Activated CD8-positive, alpha-beta memory T cell treated with anti-CD3 and anti-CD28 coated beads, Interleukin-2, amount 50 U/mL, for 24 hours (primary cell): Measurements from ENCODE around the gene GSTT2B.
"Not testable (repeated sequence)": the region's sequence is repeated elsewhere in the genome, so short reads cannot be mapped to it uniquely, and the experiment has no call there.

Source experiments
- DNase-seq: peaks from one replicate; pipeline ENCODE4 v3.0.0-alpha.2; 2020; ENCODE audit errors: extremely low read depth

Gene GSTT2B

GRCh38 chr22:23986089-23986488, 25.1 kb upstream of the GSTT2B start:
- not testable (repeated sequence) for DNase-seq

- DNase-seq: no peak
These were observed 23.4 kb upstream of the GSTT2B start for GRCh38 chr22:23984430-23984829.

- DNase-seq: not testable (repeated sequence)
These were observed 19.6 kb upstream of the GSTT2B start for GRCh38 chr22:23980567-23980966.

- DNase-seq: not testable (repeated sequence)
These were observed 18.7 kb upstream of the GSTT2B start, which contains the start of gene GSTT2 for GRCh38 chr22:23979557-23980240. TSS of gene GSTT2 (plus strand) at chr22:23980134.

GRCh38 chr22:23977304-23977703, 16.3 kb upstream of the GSTT2B start:
- DNase-seq: not testable (repeated sequence)

GRCh38 chr22:23974836-23975352, 13.9 kb upstream of the GSTT2B start:
- DNase-seq: not testable (repeated sequence)

- not testable (repeated sequence) for DNase-seq
These were observed 13.3 kb upstream of the GSTT2B start, which contains the start of gene DDT for GRCh38 chr22:23974345-23974744. TSS of gene DDT (minus strand) at chr22:23974441. CDS start at chr22:23974414, 27 bp downstream.

GRCh38 chr22:23971927-23972326, 10.9 kb upstream of the GSTT2B start:
- not testable (repeated sequence) for DNase-seq

GRCh38 chr22:23970816-23971486, 10.0 kb upstream of the GSTT2B start:
- DNase-seq: no peak

- DNase-seq: no peak
These were observed 9.2 kb upstream of the GSTT2B start for GRCh38 chr22:23970201-23970641.

- DNase-seq: no peak
These were observed 8.1 kb upstream of the GSTT2B start for GRCh38 chr22:23969071-23969470.

- DNase-seq: not testable (repeated sequence)
These were observed 5.6 kb upstream of the GSTT2B start, which contains the start of gene DDTL for GRCh38 chr22:23966568-23966967. TSS of gene DDTL (plus strand) at chr22:23966888. CDS start at chr22:23966915, 27 bp downstream.

- not testable (repeated sequence) for DNase-seq
These were observed 5.1 kb upstream of the GSTT2B start for GRCh38 chr22:23966094-23966493.

GRCh38 chr22:23956301-23956900, 4.6 kb downstream of the GSTT2B start:
- peak; percentile 53 for DNase-seq

GRCh38 chr22:23955886-23956285, 5.1 kb downstream of the GSTT2B start:
- DNase-seq: not testable (repeated sequence)

GRCh38 chr22:23954991-23955305, 6.0 kb downstream of the GSTT2B start:
- not testable (repeated sequence) for DNase-seq

- DNase-seq: not testable (repeated sequence)
These were observed 6.6 kb downstream of the GSTT2B start for GRCh38 chr22:23954193-23954990.

GRCh38 chr22:23953485-23953884, 7.5 kb downstream of the GSTT2B start:
- not testable (repeated sequence) for DNase-seq

- DNase-seq: not testable (repeated sequence)
These were observed 8.1 kb downstream of the GSTT2B start for GRCh38 chr22:23952794-23953405.

- not testable (repeated sequence) for DNase-seq
These were observed 9.6 kb downstream of the GSTT2B start for GRCh38 chr22:23951383-23951782.

- not testable (repeated sequence) for DNase-seq
These were observed 11.2 kb downstream of the GSTT2B start for GRCh38 chr22:23949764-23950163.
